ENCODE data around the gene SOCS7.

Gene SOCS7

GRCh38 chr17:38324141-38324697 is 27.4 kb upstream of the SOCS7 start:
- in situ Hi-C loops (cut with HindIII; ENCODE audit: low sequenced_read_pairs), result no loop called here
- no peak overlapping the region for H3K4me3 ChIP-seq (ENCODE audit: low read depth, low read length)

GRCh38 chr17:38324772-38325171 is 26.9 kb upstream of the SOCS7 start:
- no peak overlapping the region for H3K4me3 ChIP-seq (ENCODE audit: low read depth, low read length)
- in situ Hi-C loops (cut with HindIII; ENCODE audit: low sequenced_read_pairs), result no loop called here
- no peak for DNase-seq (ENCODE audit: low read depth)
- TF ChIP-seq CTCF (IDR thresholded peaks at IDR 0.05; ENCODE audit: low read depth, low read length, missing control alignments), result no peak

More at GRCh38 chr17:38324141-38324697, 27.4 kb upstream of the SOCS7 start:
- no peak for TF ChIP-seq CTCF (IDR thresholded peaks at IDR 0.05; ENCODE audit: low read depth, low read length, missing control alignments)
- DNase-seq (ENCODE audit: low read depth), result no peak

DNA sequence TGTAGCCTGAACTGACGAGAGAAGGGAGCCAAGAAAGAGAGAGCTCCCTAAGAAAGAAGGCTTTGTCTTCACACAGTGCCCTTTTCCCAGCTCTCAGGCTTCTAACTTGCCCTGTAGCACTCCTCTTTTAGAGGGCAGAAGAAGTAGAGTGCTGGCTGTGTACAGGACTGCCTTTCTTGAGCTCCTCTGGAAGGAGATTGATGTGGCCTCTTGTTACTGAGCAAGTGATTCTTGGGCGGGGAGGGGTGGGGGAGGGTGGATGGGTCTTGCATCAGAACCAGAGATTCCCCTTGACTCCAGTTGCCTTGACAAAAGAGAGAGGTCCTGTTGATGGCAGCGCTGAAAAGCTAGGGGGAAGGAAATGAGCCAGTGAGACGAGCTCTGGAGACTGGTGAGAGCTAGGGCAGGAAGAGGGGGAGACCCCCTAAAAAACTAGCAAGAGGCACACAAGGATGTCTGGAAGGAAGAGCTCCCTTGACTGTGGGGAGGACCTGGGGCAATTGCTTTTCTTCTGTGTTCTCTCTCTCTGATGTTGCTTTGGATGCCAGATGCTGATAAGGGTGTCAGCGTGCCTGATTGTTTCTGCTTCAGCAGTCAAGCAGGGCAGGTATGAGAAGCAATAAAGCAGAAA is 26.3 kb upstream of the SOCS7 start:
- TF ChIP-seq CTCF (IDR thresholded peaks at IDR 0.05; ENCODE audit: low read depth, low read length, missing control alignments), result no peak
- H3K4me3 ChIP-seq (ENCODE audit: low read depth, low read length), result no peak overlapping the region
- DNase-seq (ENCODE audit: low read depth), result no peak
- in situ Hi-C loops (cut with HindIII; ENCODE audit: low sequenced_read_pairs), result no loop called here

DNA sequence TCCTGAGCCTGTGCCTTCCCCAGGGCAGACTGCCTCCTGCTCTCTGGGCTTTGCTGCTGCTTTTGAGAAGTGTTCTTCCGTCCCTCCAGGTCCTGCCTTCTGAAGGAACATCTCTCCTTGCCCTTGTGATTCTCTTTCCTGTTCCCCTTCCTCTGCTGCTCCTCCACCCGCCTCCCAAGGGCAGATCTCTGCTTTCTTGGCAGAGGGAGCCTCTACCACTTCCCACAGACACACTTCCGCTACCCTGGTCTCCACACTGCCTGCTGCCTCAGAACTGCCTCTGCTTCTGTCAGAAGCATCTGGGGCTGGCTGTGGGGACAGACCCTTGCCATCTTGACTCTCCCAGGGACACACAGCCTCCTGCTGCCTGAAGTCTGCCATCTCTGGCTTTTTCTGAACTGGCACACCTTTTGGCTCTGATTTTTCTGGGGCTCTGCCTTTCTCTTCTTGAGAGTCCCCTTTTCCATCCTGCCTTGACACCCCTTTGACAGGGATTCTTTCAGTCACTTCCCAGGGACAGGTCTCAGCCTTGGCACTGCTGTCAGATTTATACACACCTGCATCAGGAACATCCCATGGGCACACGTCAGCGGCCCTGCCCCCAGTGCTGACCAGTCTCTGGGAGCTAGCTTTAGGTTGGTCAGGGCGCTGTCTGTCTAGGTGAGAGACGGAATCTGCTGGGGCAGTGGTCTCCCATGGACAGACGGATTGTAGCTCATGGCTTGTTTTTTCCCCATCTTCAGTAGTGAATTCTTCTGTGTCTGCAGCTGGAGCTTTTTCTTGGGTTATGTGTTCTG is 24.4 kb upstream of the SOCS7 start:
- no peak for TF ChIP-seq CTCF (IDR thresholded peaks at IDR 0.05; ENCODE audit: low read depth, low read length, missing control alignments)
- H3K4me3 ChIP-seq (ENCODE audit: low read depth, low read length), result no peak overlapping the region
- in situ Hi-C loops (cut with HindIII; ENCODE audit: low sequenced_read_pairs), result no loop called here
- DNase-seq (ENCODE audit: low read depth), result no peak

DNA sequence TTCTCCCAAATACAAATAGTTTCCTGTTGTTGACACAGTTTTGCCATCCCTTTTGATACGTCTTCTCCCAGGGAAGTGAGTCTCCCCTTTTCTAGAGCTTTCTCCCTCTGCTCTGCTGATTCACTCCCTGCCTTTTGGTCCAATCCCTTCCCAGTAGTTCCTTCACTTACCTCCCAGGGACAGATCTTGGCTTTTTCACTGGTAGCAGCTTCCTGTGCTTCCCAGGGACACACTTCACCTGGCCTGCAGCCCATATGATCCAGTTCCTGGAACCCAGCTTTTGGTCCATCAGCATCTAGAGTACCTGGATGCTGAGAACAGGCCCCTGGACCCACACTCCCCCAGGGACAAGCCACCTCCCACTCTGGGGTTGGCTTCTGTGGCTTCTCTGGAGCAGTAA is 23.7 kb upstream of the SOCS7 start:
- no peak overlapping the region for H3K4me3 ChIP-seq (ENCODE audit: low read depth, low read length)
- in situ Hi-C loops (cut with HindIII; ENCODE audit: low sequenced_read_pairs), result no loop called here
- TF ChIP-seq CTCF (IDR thresholded peaks at IDR 0.05; ENCODE audit: low read depth, low read length, missing control alignments), result no peak
- DNase-seq (ENCODE audit: low read depth), result no peak

- TF ChIP-seq CTCF (IDR thresholded peaks at IDR 0.05; ENCODE audit: low read depth, low read length, missing control alignments), result no peak
- DNase-seq (ENCODE audit: low read depth), result no peak
- in situ Hi-C loops (cut with HindIII; ENCODE audit: low sequenced_read_pairs), result no loop called here
Measured at GRCh38 chr17:38328620-38329019, 23.0 kb upstream of the SOCS7 start.

More at GRCh38 chr17:38328620-38329019, 23.0 kb upstream of the SOCS7 start:
- H3K4me3 ChIP-seq (ENCODE audit: low read depth, low read length), result no peak overlapping the region

All from astrocyte of the cerebellum (primary cell).